Measurements from ENCODE around the gene CCDC110. TPM values are rescaled to one million over a fixed set of nuclear protein-coding genes. Genes with fewer than 3 reads are reported as not detected.

The CCDC110 gene
- total RNA-seq, 2 donors from 2014 or later, result 1.6 to 2.0 TPM

GRCh38 chr4:185480016-185480732 lies 8.6 kb upstream of the CCDC110 start:
- DNase-seq, result no peak
- ATAC-seq, result no peak
- intact Hi-C loops (cut with DNase I), result no loop called here

GRCh38 chr4:185479507-185479971 lies 8.0 kb upstream of the CCDC110 start:
- no peak for DNase-seq
- ATAC-seq, result peak in 1 of 2 donors; percentile 33
- intact Hi-C loops (cut with DNase I), result loop anchor here in 1 of 2 donors (10.0 kb wide), 1 partner anchor 555 kb away; no protein-coding TSS in a partner anchor

GRCh38 chr4:185473247-185473646 lies 1.7 kb upstream of the CCDC110 start:
- ATAC-seq (no peak), DNase-seq (no peak)
- intact Hi-C loops (cut with DNase I), result loop anchor here (5.0 to 10.0 kb wide), 2 partner anchors 124 to 562 kb away; no protein-coding TSS in a partner anchor

- ATAC-seq (no peak), DNase-seq (no peak)
- intact Hi-C loops (cut with DNase I), result loop anchor here (5.0 to 10.0 kb wide), 2 partner anchors 125 to 563 kb away; no protein-coding TSS in a partner anchor
Observed at GRCh38 chr4:185472103-185472542, 590 bp upstream of the CCDC110 start.

GRCh38 chr4:185470501-185471195 lies 885 bp downstream of the CCDC110 start:
- DNase-seq (peak; percentile 66), ATAC-seq (peak in 1 of 2 donors; percentile 4)
- intact Hi-C loops (cut with DNase I), result loop anchor here (5.0 to 10.0 kb wide), 2 partner anchors 127 to 564 kb away; no protein-coding TSS in a partner anchor

GRCh38 chr4:185469580-185470154 lies 1.9 kb downstream of the CCDC110 start:
- peak; percentile 27 for DNase-seq
- no peak for ATAC-seq
- intact Hi-C loops (cut with DNase I), result loop anchor here (5.0 to 10.0 kb wide), 3 partner anchors 42 to 565 kb away; partner anchors contain the start of gene UFSP2 (in 1 of the 2)

- no peak for ATAC-seq
- no peak for DNase-seq
- intact Hi-C loops (cut with DNase I), result loop anchor here in 1 of 2 donors (5.0 kb wide), 1 partner anchor 42 kb away; the partner anchor contains the start of gene UFSP2
Observed at GRCh38 chr4:185468999-185469398, 2.5 kb downstream of the CCDC110 start.

- DNase-seq (no peak), ATAC-seq (no peak)
- intact Hi-C loops (cut with DNase I), result loop anchor here in 1 of 2 donors (5.0 kb wide), 1 partner anchor 41 kb away; the partner anchor contains the start of gene UFSP2
Observed at GRCh38 chr4:185467991-185468390, 3.5 kb downstream of the CCDC110 start.

- intact Hi-C loops (cut with DNase I), result loop anchor here in 1 of 2 donors (5.0 kb wide), 1 partner anchor 40 kb away; the partner anchor contains the start of gene UFSP2
- ATAC-seq, result no peak
- DNase-seq, result no peak
Observed at GRCh38 chr4:185467101-185467500, 4.4 kb downstream of the CCDC110 start.

GRCh38 chr4:185465707-185466106 lies 5.8 kb downstream of the CCDC110 start:
- intact Hi-C loops (cut with DNase I), result loop anchor here in 1 of 2 donors (5.0 kb wide), 1 partner anchor 38 kb away; the partner anchor contains the start of gene UFSP2
- ATAC-seq, result no peak
- no peak for DNase-seq

GRCh38 chr4:185464887-185465286 lies 6.6 kb downstream of the CCDC110 start:
- intact Hi-C loops (cut with DNase I), result loop anchor here in 1 of 2 donors (5.0 kb wide), 1 partner anchor 38 kb away; the partner anchor contains the start of gene UFSP2
- ATAC-seq, result no peak
- DNase-seq, result no peak

GRCh38 chr4:185464183-185464582 lies 7.3 kb downstream of the CCDC110 start:
- no peak for ATAC-seq
- intact Hi-C loops (cut with DNase I), result no loop called here
- no peak for DNase-seq

- ATAC-seq (peak in 1 of 2 donors; percentile 32), DNase-seq (no peak)
- intact Hi-C loops (cut with DNase I), result no loop called here
Observed at GRCh38 chr4:185463541-185463940, 8.0 kb downstream of the CCDC110 start.

GRCh38 chr4:185461565-185461964 lies 10.0 kb downstream of the CCDC110 start:
- intact Hi-C loops (cut with DNase I), result no loop called here
- no peak for DNase-seq
- ATAC-seq, result no peak

- DNase-seq (no peak), ATAC-seq (no peak)
- intact Hi-C loops (cut with DNase I), result no loop called here
Observed at GRCh38 chr4:185457136-185457535, 14.4 kb downstream of the CCDC110 start.

GRCh38 chr4:185456131-185456530 lies 15.4 kb downstream of the CCDC110 start:
- ATAC-seq, result no peak
- no peak for DNase-seq
- intact Hi-C loops (cut with DNase I), result no loop called here

- DNase-seq (no peak), ATAC-seq (no peak)
- intact Hi-C loops (cut with DNase I), result no loop called here
Observed at GRCh38 chr4:185445209-185445608, 26.3 kb downstream of the CCDC110 start.

- intact Hi-C loops (cut with DNase I), result no loop called here
- ATAC-seq (no peak), DNase-seq (no peak)
Observed at GRCh38 chr4:185441479-185441878, 30.1 kb downstream of the CCDC110 start.

GRCh38 chr4:185437809-185438208 lies 33.7 kb downstream of the CCDC110 start:
- no peak for DNase-seq
- no peak for ATAC-seq
- intact Hi-C loops (cut with DNase I), result no loop called here
